Neural progenitor cell (in vitro differentiated cells): ENCODE results near the gene LYPD6B. TPM values are rescaled to one million over a fixed set of nuclear protein-coding genes. Genes with fewer than 3 reads are reported as not detected.

Experiments used
- DNase-seq: peaks from one replicate; pipeline ENCODE4 v3.0.0-alpha.2; 2016; ENCODE audit warnings: low spot score
- H2AFZ ChIP-seq: fragments of 200-600 bp; sonication (generic); replicated peaks from 2 replicates; pipeline ENCODE4 v1.6.1; 2016; ENCODE audit warnings: antibody characterized with exemption
- H3F3A ChIP-seq: fragments of 200-600 bp; sonication (generic); 2 replicates; pipeline ENCODE4 v1.6.1; 2016; ENCODE audit warnings: antibody characterized with exemption, low read depth
- H3K27ac ChIP-seq: fragments of 200-600 bp; sonication (generic); 2 replicates; pipeline ENCODE4 v1.5.1; 2016; ENCODE audit warnings: mild to moderate bottlenecking
- H3K27me3 ChIP-seq: fragments of 200-600 bp; sonication (generic); 2 replicates; pipeline ENCODE4 v1.6.1; 2016; ENCODE audit warnings: mild to moderate bottlenecking, moderate library complexity
- H3K36me3 ChIP-seq: fragments of 200-600 bp; sonication (generic); 2 replicates; pipeline ENCODE4 v1.5.1; 2016
- H3K4me1 ChIP-seq: fragments of 200-600 bp; sonication (generic); 2 replicates; pipeline ENCODE4 v1.6.1; 2016; ENCODE audit warnings: mixed run types
- H3K4me2 ChIP-seq: fragments of 200-600 bp; sonication (generic); 2 replicates; pipeline ENCODE4 v1.6.1; 2016
- H3K4me3 ChIP-seq: fragments of 200-600 bp; sonication (generic); 2 replicates; pipeline ENCODE4 v1.5.1; 2016
- H3K79me2 ChIP-seq: fragments of 200-600 bp; sonication (generic); 2 replicates; pipeline ENCODE4 v1.6.1; 2016; ENCODE audit warnings: low read depth
- H3K9ac ChIP-seq: fragments of 200-600 bp; sonication (generic); 2 replicates; pipeline ENCODE4 v1.6.1; 2016
- H3K9me3 ChIP-seq: fragments of 200-600 bp; sonication (generic); 2 replicates; pipeline ENCODE4 v1.5.1; 2016; ENCODE audit warnings: low read depth
- H4K20me1 ChIP-seq: fragments of 200-600 bp; sonication (generic); 2 replicates; pipeline ENCODE4 v1.6.1; 2016; ENCODE audit warnings: low read depth
- H3K27ac Mint-ChIP-seq: 3 replicates; pipeline ENCODE4 v1.8.0; 2021; ENCODE audit warnings: mixed read lengths
- H3K27me3 Mint-ChIP-seq: 2 replicates; pipeline ENCODE4 v1.8.0; 2022; ENCODE audit warnings: low read depth, mild to moderate bottlenecking, inconsistent platforms, moderate library complexity, mixed read lengths; ENCODE audit not compliant: insufficient read depth
- H3K36me3 Mint-ChIP-seq: 3 replicates; pipeline ENCODE4 v1.8.0; 2021; ENCODE audit warnings: mixed read lengths
- H3K4me1 Mint-ChIP-seq: 3 replicates; pipeline ENCODE4 v1.8.0; 2021; ENCODE audit warnings: mixed read lengths
- H3K4me3 Mint-ChIP-seq: 3 replicates; pipeline ENCODE4 v1.8.0; 2021; ENCODE audit warnings: mild to moderate bottlenecking, moderate library complexity, mixed read lengths
- H3K9me3 Mint-ChIP-seq: 3 replicates; pipeline ENCODE4 v1.8.0; 2020; ENCODE audit warnings: mixed read lengths
- CTCF ChIP-seq: fragments of 200-600 bp; sonication (generic); IDR thresholded peaks from 2 replicates; pipeline ENCODE4 v1.5.1; 2017; ENCODE audit warnings: antibody characterized with exemption, mild to moderate bottlenecking
- EZH2 ChIP-seq: fragments of 200-600 bp; sonication (generic); IDR thresholded peaks from 2 replicates; pipeline ENCODE4 v1.6.1; 2017; ENCODE audit warnings: antibody characterized with exemption, mild to moderate bottlenecking, moderate library complexity
- EZH2phosphoT487 ChIP-seq: fragments of 200-600 bp; sonication (generic); IDR thresholded peaks from 2 replicates; pipeline ENCODE4 v1.6.1; 2017; ENCODE audit warnings: antibody characterized with exemption
- total RNA-seq: library from RNA; depleted of rRNA; stranded (reverse); fragments of >200 nt; gene quantifications from 2 replicates; pipeline ENCODE4 v1.2.3, GENCODE V29; 2015; ENCODE audit warnings: low replicate concordance

The LYPD6B gene
- total RNA-seq, 1 donor from 2014 or later, result not detected

GRCh38 chr2:149068225-149068995 lies 29.9 kb downstream of the LYPD6B start:
- no peak overlapping the region for H3K27ac Mint-ChIP-seq
- no peaks in the 10 kb centered on the region for H3K36me3 Mint-ChIP-seq
- H3K9me3 ChIP-seq, result no peaks in the 10 kb centered on the region

GRCh38 chr2:149068996-149069888 lies 30.7 kb downstream of the LYPD6B start:
- H3K9me3 ChIP-seq, result no peaks in the 10 kb centered on the region
- H3K4me3 ChIP-seq, result no peak overlapping the region
- DNase-seq, result no peak
- H3K4me2 ChIP-seq, result no peak overlapping the region
- H3K4me3 Mint-ChIP-seq, result no peak overlapping the region
- H3K27ac Mint-ChIP-seq, result no peak overlapping the region
- no peaks in the 10 kb centered on the region for H3F3A ChIP-seq
- peaks cover 8% of the 10 kb centered on the region for H3K4me1 ChIP-seq
- no peaks in the 10 kb centered on the region for H3K79me2 ChIP-seq
- H3K36me3 Mint-ChIP-seq, result no peaks in the 10 kb centered on the region
- no peak for TF ChIP-seq CTCF
- no peak for TF ChIP-seq EZH2
- TF ChIP-seq EZH2phosphoT487, result no peak
- H3K4me1 Mint-ChIP-seq, result no peaks in the 10 kb centered on the region
- no peaks in the 10 kb centered on the region for H3K36me3 ChIP-seq
- H3K9me3 Mint-ChIP-seq, result peaks cover 2% of the 10 kb centered on the region
- no peaks in the 10 kb centered on the region for H3K27me3 ChIP-seq
- no peak overlapping the region for H2AFZ ChIP-seq
- no peak overlapping the region for H3K9ac ChIP-seq
- no peak overlapping the region for H3K27ac ChIP-seq
- H3K27me3 Mint-ChIP-seq, result no peaks in the 10 kb centered on the region
- no peaks in the 10 kb centered on the region for H4K20me1 ChIP-seq

More at GRCh38 chr2:149068225-149068995, 29.9 kb downstream of the LYPD6B start:
- Histone ChIP-seq H3K9ac (no peak overlapping the region), H3K4me1 (peaks cover 8% of the 10 kb centered on the region), H3K79me2 (no peaks in the 10 kb centered on the region), H3K36me3 (no peaks in the 10 kb centered on the region), H3K4me2 (no peak overlapping the region), H3K27me3 (no peaks in the 10 kb centered on the region), H3K27ac (no peak overlapping the region), H3K4me3 (no peak overlapping the region), H2AFZ (no peak overlapping the region), H3F3A (no peaks in the 10 kb centered on the region), H4K20me1 (no peaks in the 10 kb centered on the region)
- Mint-ChIP-seq H3K9me3 (peaks cover 2% of the 10 kb centered on the region), H3K4me3 (no peak overlapping the region), H3K4me1 (no peaks in the 10 kb centered on the region), H3K27me3 (no peaks in the 10 kb centered on the region)
- no peak for TF ChIP-seq EZH2
- no peak for TF ChIP-seq EZH2phosphoT487
- no peak for TF ChIP-seq CTCF
- DNase-seq, result no peak

- Mint-ChIP-seq H3K4me3 (no peak overlapping the region), H3K9me3 (peaks cover 2% of the 10 kb centered on the region), H3K27me3 (no peaks in the 10 kb centered on the region), H3K4me1 (peaks cover 6% of the 10 kb centered on the region), H3K27ac (no peak overlapping the region), H3K36me3 (no peaks in the 10 kb centered on the region)
- H2AFZ ChIP-seq, result no peak overlapping the region
- no peaks in the 10 kb centered on the region for H3K36me3 ChIP-seq
- no peaks in the 10 kb centered on the region for H3F3A ChIP-seq
- no peak overlapping the region for H3K4me3 ChIP-seq
- TF ChIP-seq EZH2, result no peak
- no peak for TF ChIP-seq CTCF
- TF ChIP-seq EZH2phosphoT487, result no peak
- no peak for DNase-seq
- peaks cover 14% of the 10 kb centered on the region for H3K4me1 ChIP-seq
- H3K9me3 ChIP-seq, result no peaks in the 10 kb centered on the region
- no peaks in the 10 kb centered on the region for H4K20me1 ChIP-seq
- no peak overlapping the region for H3K27ac ChIP-seq
- H3K79me2 ChIP-seq, result no peaks in the 10 kb centered on the region
- no peak overlapping the region for H3K9ac ChIP-seq
- no peaks in the 10 kb centered on the region for H3K27me3 ChIP-seq
- no peak overlapping the region for H3K4me2 ChIP-seq
Observed at GRCh38 chr2:149070681-149071320, 32.3 kb downstream of the LYPD6B start.
